NB4 (cell line): Measurements from ENCODE around the gene C3orf22.

ENCODE experiments used
- DNase-seq: peaks from one replicate; pipeline ENCODE4 v3.0.0; 2010; ENCODE audit warnings: low read depth
- H3K4me3 ChIP-seq: one replicate; pipeline ENCODE4 v1.5.1; 2011; ENCODE audit warnings: mild to moderate bottlenecking, low read depth, low read length, moderate library complexity
- MYC ChIP-seq: IDR thresholded peaks from 2 replicates; pipeline ENCODE4 v1.6.1; 2011; ENCODE audit warnings: low read depth, low read length
- POLR2A ChIP-seq: IDR thresholded peaks from 2 replicates; pipeline ENCODE4 v1.6.1; 2011; ENCODE audit warnings: mild to moderate bottlenecking; ENCODE audit not compliant: insufficient read length; ENCODE audit errors: extremely low read depth
- TF ChIP-seq, protein P1 (sequence below): IDR thresholded peaks from 2 replicates; pipeline ENCODE4 v1.6.1; 2011; ENCODE audit warnings: low read depth, low read length
- TF ChIP-seq, protein P2 (sequence below): IDR thresholded peaks from one replicate; pipeline ENCODE4 v1.5.1; 2012; ENCODE audit warnings: low read depth, low read length

Gene C3orf22

DNA sequence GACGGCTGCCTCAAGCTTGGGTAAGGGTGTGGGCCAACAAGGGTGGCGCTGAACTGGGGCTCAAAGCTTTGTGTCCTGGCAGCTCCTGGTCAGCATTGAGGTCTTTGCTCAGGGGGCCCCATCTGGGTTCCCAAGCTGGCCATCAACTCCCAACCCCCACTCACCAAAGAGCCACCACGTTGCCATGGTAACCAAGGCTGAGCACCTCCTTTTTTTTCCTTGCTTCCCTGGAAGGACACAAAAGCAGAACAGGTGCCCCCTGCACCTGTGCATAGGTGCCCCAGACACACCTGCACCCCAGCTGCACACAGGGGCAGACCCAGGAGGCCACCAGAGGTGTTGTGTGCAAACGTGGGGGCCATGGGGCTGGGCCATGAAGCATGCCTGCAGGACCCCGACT, 57.7 kb downstream of the C3orf22 start:
- DNase-seq, result no peak
- no peak overlapping the region for H3K4me3 ChIP-seq
- no peak for TF ChIP-seq POLR2A
- TF ChIP-seq, protein P1, sequence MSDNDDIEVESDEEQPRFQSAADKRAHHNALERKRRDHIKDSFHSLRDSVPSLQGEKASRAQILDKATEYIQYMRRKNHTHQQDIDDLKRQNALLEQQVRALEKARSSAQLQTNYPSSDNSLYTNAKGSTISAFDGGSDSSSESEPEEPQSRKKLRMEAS, result no peak

DNA sequence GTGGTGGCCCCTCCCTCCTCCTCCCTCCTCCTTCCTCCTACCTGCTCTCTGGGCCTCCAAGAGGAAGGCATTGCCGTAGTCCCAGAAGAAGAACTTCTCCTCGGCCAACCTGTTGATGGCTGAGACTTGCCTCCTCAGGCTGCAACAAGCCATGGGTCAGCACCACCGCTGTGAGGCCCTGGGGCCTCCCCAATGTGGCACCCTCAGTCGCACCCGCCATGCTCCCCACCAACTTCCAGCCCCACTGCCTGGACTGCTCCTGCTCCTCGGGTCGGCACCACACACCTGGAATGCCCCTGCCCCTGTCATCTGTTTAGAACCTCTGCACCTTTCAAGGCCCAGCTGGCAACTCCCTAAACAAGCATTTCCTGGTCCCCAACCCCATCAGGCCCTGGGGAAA, 58.7 kb downstream of the C3orf22 start:
- no peak for DNase-seq
- no peak for TF ChIP-seq MYC
- TF ChIP-seq, protein P1, result no peak
- TF ChIP-seq POLR2A, result no peak
- TF ChIP-seq, protein P2, sequence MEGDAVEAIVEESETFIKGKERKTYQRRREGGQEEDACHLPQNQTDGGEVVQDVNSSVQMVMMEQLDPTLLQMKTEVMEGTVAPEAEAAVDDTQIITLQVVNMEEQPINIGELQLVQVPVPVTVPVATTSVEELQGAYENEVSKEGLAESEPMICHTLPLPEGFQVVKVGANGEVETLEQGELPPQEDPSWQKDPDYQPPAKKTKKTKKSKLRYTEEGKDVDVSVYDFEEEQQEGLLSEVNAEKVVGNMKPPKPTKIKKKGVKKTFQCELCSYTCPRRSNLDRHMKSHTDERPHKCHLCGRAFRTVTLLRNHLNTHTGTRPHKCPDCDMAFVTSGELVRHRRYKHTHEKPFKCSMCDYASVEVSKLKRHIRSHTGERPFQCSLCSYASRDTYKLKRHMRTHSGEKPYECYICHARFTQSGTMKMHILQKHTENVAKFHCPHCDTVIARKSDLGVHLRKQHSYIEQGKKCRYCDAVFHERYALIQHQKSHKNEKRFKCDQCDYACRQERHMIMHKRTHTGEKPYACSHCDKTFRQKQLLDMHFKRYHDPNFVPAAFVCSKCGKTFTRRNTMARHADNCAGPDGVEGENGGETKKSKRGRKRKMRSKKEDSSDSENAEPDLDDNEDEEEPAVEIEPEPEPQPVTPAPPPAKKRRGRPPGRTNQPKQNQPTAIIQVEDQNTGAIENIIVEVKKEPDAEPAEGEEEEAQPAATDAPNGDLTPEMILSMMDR, result no peak
- no peak overlapping the region for H3K4me3 ChIP-seq
